Heart left ventricle (tissue), 13 donors: Measurements from ENCODE around the gene C19orf67.

Experiments
- POLR2A ChIP-seq, 2 donors: fragments of 450-650 bp; IDR thresholded peaks; one replicate each; pipeline ENCODE4 v1.6.1; 2017; ENCODE audit warnings: antibody characterized with exemption in 2 of 2, mild to moderate bottlenecking in 2 of 2, moderate library complexity in 2 of 2
- TF ChIP-seq, protein P1 (sequence below), 12 donors: fragments of 200-600 bp; sonication (generic) in 4 of 12; IDR thresholded peaks; one replicate each; pipeline versions ENCODE4 v1.5.0 to v1.8.0; 2018 to 2022; ENCODE audit warnings: antibody characterized with exemption in 12 of 12, mild to moderate bottlenecking in 5 of 12
- donor health status: ischemic (EF 13 %, LVEDD 7.1; RV severe dilation, severe dysfunction).
- donor health status: DM: no; HTN: yes; CAD: no.
- donor health status: DM: no; HTN: no; CAD: no.
- donor health status: ischemic (EF 25% LVEDD 6.9; RV normal size, moderate dysfunction).
- donor health status: ischemic (EF 25% LVEDD 5.7; RV mildly dilated, moderate dysfunction).
- donor health status: ischemic (EF 35%, LVEDD 5.7; RV mildly dilated, moderate dysfunction).
- donor health status: nonischemic (EF 11% LVEDD 7.7; RV severe dilation, severe dysfunction).
- donor health status: DM: yes; HTN: yes; CAD: no.
- donor health status: PGD.
- donor health status: ischemic (EF 29% LVEDD 5.4; RV normal size, mild dysfunction).
- donor health status: nonischemic (EF 23%, LVEDD 6.1; RV moderate dilation, normal function).

DNA sequence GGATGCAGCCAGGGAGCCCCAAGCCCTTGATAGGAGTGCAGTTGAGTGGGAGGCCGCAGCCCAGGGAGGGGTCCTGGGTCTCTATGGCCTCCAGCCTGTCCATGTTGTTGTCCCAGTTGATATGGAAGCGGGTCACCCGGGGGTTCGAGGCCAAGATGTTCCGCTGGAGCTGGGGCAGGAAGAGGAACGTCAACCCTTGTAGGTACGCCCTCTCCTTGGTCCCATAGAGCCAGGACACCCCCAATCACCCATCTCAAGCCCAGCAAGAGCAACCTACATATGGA lies 34.9 kb upstream of the C19orf67 start:
- TF ChIP-seq, protein P1, sequence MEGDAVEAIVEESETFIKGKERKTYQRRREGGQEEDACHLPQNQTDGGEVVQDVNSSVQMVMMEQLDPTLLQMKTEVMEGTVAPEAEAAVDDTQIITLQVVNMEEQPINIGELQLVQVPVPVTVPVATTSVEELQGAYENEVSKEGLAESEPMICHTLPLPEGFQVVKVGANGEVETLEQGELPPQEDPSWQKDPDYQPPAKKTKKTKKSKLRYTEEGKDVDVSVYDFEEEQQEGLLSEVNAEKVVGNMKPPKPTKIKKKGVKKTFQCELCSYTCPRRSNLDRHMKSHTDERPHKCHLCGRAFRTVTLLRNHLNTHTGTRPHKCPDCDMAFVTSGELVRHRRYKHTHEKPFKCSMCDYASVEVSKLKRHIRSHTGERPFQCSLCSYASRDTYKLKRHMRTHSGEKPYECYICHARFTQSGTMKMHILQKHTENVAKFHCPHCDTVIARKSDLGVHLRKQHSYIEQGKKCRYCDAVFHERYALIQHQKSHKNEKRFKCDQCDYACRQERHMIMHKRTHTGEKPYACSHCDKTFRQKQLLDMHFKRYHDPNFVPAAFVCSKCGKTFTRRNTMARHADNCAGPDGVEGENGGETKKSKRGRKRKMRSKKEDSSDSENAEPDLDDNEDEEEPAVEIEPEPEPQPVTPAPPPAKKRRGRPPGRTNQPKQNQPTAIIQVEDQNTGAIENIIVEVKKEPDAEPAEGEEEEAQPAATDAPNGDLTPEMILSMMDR (IDR thresholded peaks at IDR 0.05) = no peak
- no peak for TF ChIP-seq POLR2A (IDR thresholded peaks at IDR 0.05)
